HG03439 (cell line): ENCODE data around the gene KIRREL3.

Source experiments
- ATAC-seq: cut with Tn5 transposase; IDR thresholded peaks from one replicate; pipeline ENCODE4 v1.9.1; 2021; ENCODE audit warnings: mild to moderate bottlenecking, moderate library complexity; ENCODE audit not compliant: unreplicated experiment

KIRREL3 gene

DNA sequence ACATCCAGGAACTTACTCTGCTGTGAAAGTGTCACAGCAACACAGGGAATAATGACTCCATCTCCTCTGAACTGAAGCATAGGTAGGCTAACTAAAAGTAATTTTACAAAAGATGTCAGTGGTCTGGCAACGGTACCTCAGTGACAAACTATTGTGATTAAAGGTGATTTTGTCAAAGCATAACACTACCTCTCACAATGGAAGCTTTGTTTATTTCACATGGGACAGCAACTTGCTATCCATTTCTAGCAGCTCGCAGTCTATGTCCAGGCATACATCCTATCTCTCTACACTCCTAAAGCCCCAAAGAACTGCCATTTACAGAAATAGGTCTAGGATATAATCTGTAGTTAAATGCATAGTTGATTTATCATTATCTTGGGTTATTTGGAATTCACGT is 163.0 kb downstream of the KIRREL3 start:
- no peak for ATAC-seq

GRCh38 chr11:126834573-126834972 is 166.0 kb downstream of the KIRREL3 start:
- ATAC-seq, result no peak

DNA sequence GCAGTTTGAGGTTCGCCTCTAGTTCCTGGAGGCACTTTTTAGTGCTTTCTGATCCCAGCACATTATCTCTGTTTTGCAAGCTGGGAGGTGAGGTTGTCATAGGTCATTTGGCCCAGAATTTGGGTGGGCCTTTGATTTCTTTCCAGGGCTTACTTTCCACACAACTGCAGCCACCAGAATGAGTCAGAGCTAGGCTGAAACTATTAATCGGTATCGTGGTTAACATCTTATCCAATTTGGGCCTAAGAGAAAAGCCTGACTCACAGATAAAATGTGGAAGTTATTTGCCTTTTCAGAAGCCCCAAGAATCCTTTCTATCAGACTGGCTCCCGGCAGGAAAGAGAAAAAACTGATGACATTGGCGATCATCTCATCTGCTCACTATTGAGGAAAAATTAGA is 166.4 kb downstream of the KIRREL3 start:
- ATAC-seq, result no peak

DNA sequence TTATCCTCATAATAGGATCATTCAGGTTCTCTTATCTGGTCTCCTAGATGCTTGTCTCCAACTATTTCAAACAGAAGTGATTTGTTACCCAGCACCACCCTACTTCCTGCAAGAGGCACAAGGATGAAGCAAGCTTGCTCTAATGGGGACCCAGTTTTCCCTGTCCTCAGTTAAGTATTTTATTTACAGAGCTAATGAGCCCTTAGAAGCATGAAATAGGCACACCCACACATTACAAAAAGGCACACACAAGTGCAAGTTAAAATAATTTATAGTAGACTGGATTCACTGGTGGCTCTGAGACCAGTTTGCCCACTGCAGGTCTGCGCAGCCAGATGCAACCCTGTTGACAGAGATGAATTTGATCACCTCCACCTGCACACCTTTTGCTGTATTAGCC is 167.5 kb downstream of the KIRREL3 start:
- ATAC-seq, result no peak

GRCh38 chr11:126832387-126832786 is 168.2 kb downstream of the KIRREL3 start:
- no peak for ATAC-seq

- ATAC-seq, result no peak
Measured at GRCh38 chr11:126830216-126830806, 170.3 kb downstream of the KIRREL3 start.

- ATAC-seq, result no peak
Measured at GRCh38 chr11:126829716-126830115, 170.9 kb downstream of the KIRREL3 start.

- ATAC-seq, result no peak
Measured at GRCh38 chr11:126824035-126824607, 176.4 kb downstream of the KIRREL3 start.

- ATAC-seq, result no peak
Measured at GRCh38 chr11:126823274-126823673, 177.3 kb downstream of the KIRREL3 start.

DNA sequence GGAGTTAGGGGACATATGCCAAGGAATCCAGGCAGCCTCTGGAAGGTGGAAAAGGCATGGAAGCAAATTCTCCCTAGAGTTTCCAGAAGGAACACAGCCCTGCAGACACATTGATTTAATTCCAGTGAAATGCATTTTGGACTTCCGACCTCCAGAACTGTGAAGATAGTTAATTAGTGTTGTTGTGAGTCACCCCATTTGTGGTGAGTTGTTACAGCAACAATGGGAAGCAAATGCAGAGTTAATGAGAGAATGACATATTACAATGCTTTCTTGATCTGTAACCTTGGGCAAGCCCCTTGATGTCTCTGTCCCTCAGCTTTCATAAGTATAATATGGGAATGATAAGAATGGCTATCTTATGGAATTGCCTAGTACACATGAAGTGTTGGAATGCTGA is 178.7 kb downstream of the KIRREL3 start:
- ATAC-seq, result no peak

GRCh38 chr11:126819194-126819593 is 181.4 kb downstream of the KIRREL3 start:
- no peak for ATAC-seq

- ATAC-seq, result no peak
Measured at GRCh38 chr11:126817523-126818450, 182.8 kb downstream of the KIRREL3 start.

- no peak for ATAC-seq
Measured at GRCh38 chr11:126817096-126817495, 183.5 kb downstream of the KIRREL3 start.

GRCh38 chr11:126816645-126817044 is 183.9 kb downstream of the KIRREL3 start:
- ATAC-seq, result no peak

DNA sequence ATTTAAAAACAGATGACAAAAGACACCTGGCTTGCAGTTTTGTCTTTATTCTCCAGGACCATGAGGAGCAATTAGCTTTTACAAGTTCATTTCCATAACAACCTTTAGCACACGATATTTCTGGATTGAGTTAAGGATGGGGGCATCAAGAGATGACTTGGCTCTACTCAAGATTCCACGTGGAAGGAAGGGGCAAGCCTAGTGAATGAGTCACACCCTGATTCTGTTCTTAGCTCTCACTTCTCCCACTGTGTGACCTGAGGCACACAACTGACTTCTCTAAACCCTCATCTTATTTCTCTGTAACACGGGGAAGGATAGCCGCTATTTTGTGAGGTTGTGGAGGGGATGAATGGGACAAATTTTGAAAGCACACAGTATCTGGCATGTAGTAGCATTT is 185.5 kb downstream of the KIRREL3 start:
- no peak for ATAC-seq

- ATAC-seq, result no peak
Measured at GRCh38 chr11:126810776-126811175, 189.8 kb downstream of the KIRREL3 start.

- ATAC-seq, result no peak
Measured at GRCh38 chr11:126809514-126810289, 190.9 kb downstream of the KIRREL3 start.

GRCh38 chr11:126808836-126809235 is 191.7 kb downstream of the KIRREL3 start:
- no peak for ATAC-seq

- no peak for ATAC-seq
Measured at GRCh38 chr11:126808296-126808695, 192.3 kb downstream of the KIRREL3 start.

- ATAC-seq, result no peak
Measured at GRCh38 chr11:126805870-126806269, 194.7 kb downstream of the KIRREL3 start.

- no peak for ATAC-seq
Measured at GRCh38 chr11:126804363-126804762, 196.2 kb downstream of the KIRREL3 start.
